GM12891 (cell line): Measurements from ENCODE around the gene GIMAP5.

Experiments
- PAX5 ChIP-seq: IDR thresholded peaks from 2 replicates; pipeline ENCODE4 v1.6.1; 2011; ENCODE audit warnings: low read length, moderate library complexity, mild to moderate bottlenecking; ENCODE audit not compliant: insufficient read depth, severe bottlenecking
- POLR2A ChIP-seq: IDR thresholded peaks from 2 replicates; pipeline ENCODE4 v1.6.1; 2011; ENCODE audit warnings: low read depth, low read length, control low read depth
- POLR2AphosphoS5 ChIP-seq: IDR thresholded peaks from 2 replicates; pipeline ENCODE4 v1.6.1; 2011; ENCODE audit warnings: low read depth, low read length, control low read depth
- POU2F2 ChIP-seq: IDR thresholded peaks from 2 replicates; pipeline ENCODE4 v1.6.1; 2011; ENCODE audit warnings: low read depth, mild to moderate bottlenecking, control low read depth, low read length, moderate library complexity
- TAF1 ChIP-seq: IDR thresholded peaks from 2 replicates; pipeline ENCODE4 v1.6.1; 2011; ENCODE audit warnings: low read depth, low read length, control low read depth

GRCh38 chr7:150695654-150696053 is 41.6 kb upstream of the GIMAP5 start:
- TF ChIP-seq POLR2A (no peak), POLR2AphosphoS5 (no peak), TAF1 (no peak), PAX5 (no peak), POU2F2 (no peak)
